Nephron (organoid): ENCODE data around the gene TNN.

ENCODE experiments used
- H3K27ac Mint-ChIP-seq, 3 experiments: 2 replicates each; pipeline ENCODE4 v1.8.0; 2020; ENCODE audit warnings: mixed read lengths in 3 of 3, mild to moderate bottlenecking in 2 of 3, moderate library complexity in 1 of 3
- H3K27me3 Mint-ChIP-seq: 2 replicates; pipeline ENCODE4 v1.8.0; 2021; ENCODE audit warnings: low read depth, mild to moderate bottlenecking, moderate library complexity, mixed read lengths
- H3K36me3 Mint-ChIP-seq: 2 replicates; pipeline ENCODE4 v1.8.0; 2020; ENCODE audit warnings: low read depth, mixed read lengths
- H3K4me1 Mint-ChIP-seq: 2 replicates; pipeline ENCODE4 v1.8.0; 2020; ENCODE audit warnings: mixed read lengths
- H3K4me3 Mint-ChIP-seq, 3 experiments: 2 replicates each; pipeline ENCODE4 v1.8.0; 2020; ENCODE audit warnings: mild to moderate bottlenecking in 3 of 3, mixed read lengths in 3 of 3, moderate library complexity in 2 of 3
- H3K9me3 Mint-ChIP-seq: 2 replicates; pipeline ENCODE4 v1.8.0; 2020; ENCODE audit warnings: mixed read lengths
- CTCF ChIP-seq, 3 experiments: fragments of 200-600 bp; sonication (generic); IDR thresholded peaks; one replicate each; pipeline ENCODE4 v1.5.0; 2021; ENCODE audit warnings: antibody characterized with exemption in 3 of 3; ENCODE audit not compliant: unreplicated experiment in 3 of 3

The TNN gene

GRCh38 chr1:175033953-175034352 lies 33.7 kb upstream of the TNN start:
- Mint-ChIP-seq H3K9me3 (no peaks in the 10 kb centered on the region), H3K27ac (no peak overlapping the region), H3K4me3 (no peak overlapping the region), H3K27me3 (peaks cover 3% of the 10 kb centered on the region), H3K4me1 (peaks cover 8% of the 10 kb centered on the region), H3K36me3 (no peaks in the 10 kb centered on the region)
- no peak for TF ChIP-seq CTCF (IDR thresholded peaks at IDR 0.05; ENCODE audit: unreplicated experiment in 3 of 3)

- H3K9me3 Mint-ChIP-seq, result no peaks in the 10 kb centered on the region
- no peak for TF ChIP-seq CTCF (IDR thresholded peaks at IDR 0.05; ENCODE audit: unreplicated experiment in 3 of 3)
- no peak overlapping the region for H3K27ac Mint-ChIP-seq
- no peak overlapping the region for H3K4me3 Mint-ChIP-seq
- H3K4me1 Mint-ChIP-seq, result peaks cover 4% of the 10 kb centered on the region
- H3K27me3 Mint-ChIP-seq, result peaks cover 3% of the 10 kb centered on the region
- no peaks in the 10 kb centered on the region for H3K36me3 Mint-ChIP-seq
These were observed 32.9 kb upstream of the TNN start for GRCh38 chr1:175034775-175035174.

- H3K4me3 Mint-ChIP-seq, result no peak overlapping the region
- no peak overlapping the region for H3K27ac Mint-ChIP-seq
- TF ChIP-seq CTCF (IDR thresholded peaks at IDR 0.05; ENCODE audit: unreplicated experiment in 3 of 3), result no peak
- H3K4me1 Mint-ChIP-seq, result no peaks in the 10 kb centered on the region
- H3K27me3 Mint-ChIP-seq, result peaks cover 5% of the 10 kb centered on the region
- H3K36me3 Mint-ChIP-seq, result no peaks in the 10 kb centered on the region
- no peaks in the 10 kb centered on the region for H3K9me3 Mint-ChIP-seq
These were observed 31.8 kb upstream of the TNN start for GRCh38 chr1:175035865-175036264.

GRCh38 chr1:175036476-175036875 lies 31.2 kb upstream of the TNN start:
- Mint-ChIP-seq H3K27me3 (peaks cover 5% of the 10 kb centered on the region), H3K9me3 (no peaks in the 10 kb centered on the region)

GRCh38 chr1:175037416-175037815 lies 30.2 kb upstream of the TNN start:
- TF ChIP-seq CTCF (IDR thresholded peaks at IDR 0.05; ENCODE audit: unreplicated experiment in 3 of 3), result no peak
- H3K36me3 Mint-ChIP-seq, result no peaks in the 10 kb centered on the region
- no peak overlapping the region for H3K27ac Mint-ChIP-seq
- peaks cover 5% of the 10 kb centered on the region for H3K27me3 Mint-ChIP-seq
- no peaks in the 10 kb centered on the region for H3K9me3 Mint-ChIP-seq
- no peak overlapping the region for H3K4me3 Mint-ChIP-seq
- no peaks in the 10 kb centered on the region for H3K4me1 Mint-ChIP-seq

More at GRCh38 chr1:175036476-175036875, 31.2 kb upstream of the TNN start:
- no peak for TF ChIP-seq CTCF (IDR thresholded peaks at IDR 0.05; ENCODE audit: unreplicated experiment in 3 of 3)
- Mint-ChIP-seq H3K4me3 (no peak overlapping the region), H3K36me3 (no peaks in the 10 kb centered on the region), H3K4me1 (no peaks in the 10 kb centered on the region), H3K27ac (no peak overlapping the region)

- no peaks in the 10 kb centered on the region for H3K4me1 Mint-ChIP-seq
- TF ChIP-seq CTCF (IDR thresholded peaks at IDR 0.05; ENCODE audit: unreplicated experiment in 3 of 3), result no peak
These were observed 27.2 kb upstream of the TNN start for GRCh38 chr1:175040324-175040879.

More at GRCh38 chr1:175040324-175040879, 27.2 kb upstream of the TNN start:
- Mint-ChIP-seq H3K9me3 (peaks cover 10% of the 10 kb centered on the region), H3K27me3 (peaks cover 5% of the 10 kb centered on the region), H3K27ac (no peak overlapping the region), H3K36me3 (no peaks in the 10 kb centered on the region), H3K4me3 (no peak overlapping the region)
